GM04504 (cell line): ENCODE measurements around the gene S100A5.
"Not testable (repeated sequence)": the region's sequence is repeated elsewhere in the genome, so short reads cannot be mapped to it uniquely, and the experiment has no call there.

Source experiments
- DNase-seq: peaks from one replicate; pipeline ENCODE4 v3.0.0-alpha.2; 2012; ENCODE audit warnings: low read depth

Gene S100A5

DNA sequence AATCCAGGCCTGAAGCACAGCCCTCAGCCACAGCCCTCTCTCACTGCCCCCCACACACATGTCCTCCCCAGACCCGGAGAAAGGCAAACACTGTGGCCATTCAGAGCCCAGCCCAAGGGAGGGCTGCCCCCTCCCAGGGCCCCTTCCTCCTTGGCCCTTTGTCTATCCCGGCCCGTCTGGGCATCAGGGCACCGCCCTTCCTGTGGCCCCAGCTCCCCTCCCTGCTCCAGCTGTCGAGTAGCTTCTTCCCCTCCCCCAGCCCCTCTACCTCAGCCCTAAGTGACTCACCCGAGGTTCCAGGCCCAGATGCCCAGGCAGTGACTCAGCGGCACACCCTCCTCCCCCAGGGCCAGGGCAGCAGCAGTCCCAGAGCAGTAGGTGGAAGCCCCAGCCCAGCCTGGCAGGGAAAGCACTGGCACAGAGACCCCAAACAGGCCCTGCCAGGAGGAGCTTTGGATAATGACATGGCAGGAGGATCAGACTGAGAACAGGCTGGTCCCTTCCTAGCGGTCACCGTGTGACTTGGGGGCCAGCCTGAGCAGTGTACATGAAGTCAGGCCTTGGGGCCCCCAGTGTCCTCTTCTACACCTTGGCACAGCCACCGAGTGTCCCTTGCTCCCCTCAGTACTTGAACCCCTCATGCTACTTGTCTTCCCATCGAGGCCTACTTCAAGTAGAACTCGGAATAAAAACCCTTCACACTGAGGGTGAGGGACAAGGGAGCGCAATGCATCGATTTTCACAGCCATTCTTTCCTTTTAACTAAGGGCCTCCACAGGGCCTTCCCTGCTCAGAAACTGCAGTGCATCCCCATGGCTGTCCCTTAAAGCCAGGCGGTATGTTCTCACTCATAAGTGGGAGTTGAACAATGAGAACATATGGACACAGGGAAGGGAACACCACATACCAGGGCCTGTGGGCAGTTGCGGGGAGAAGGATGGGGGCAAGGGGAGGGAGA, 26.0 kb upstream of the S100A5 start:
- peak; percentile 98 for DNase-seq

DNA sequence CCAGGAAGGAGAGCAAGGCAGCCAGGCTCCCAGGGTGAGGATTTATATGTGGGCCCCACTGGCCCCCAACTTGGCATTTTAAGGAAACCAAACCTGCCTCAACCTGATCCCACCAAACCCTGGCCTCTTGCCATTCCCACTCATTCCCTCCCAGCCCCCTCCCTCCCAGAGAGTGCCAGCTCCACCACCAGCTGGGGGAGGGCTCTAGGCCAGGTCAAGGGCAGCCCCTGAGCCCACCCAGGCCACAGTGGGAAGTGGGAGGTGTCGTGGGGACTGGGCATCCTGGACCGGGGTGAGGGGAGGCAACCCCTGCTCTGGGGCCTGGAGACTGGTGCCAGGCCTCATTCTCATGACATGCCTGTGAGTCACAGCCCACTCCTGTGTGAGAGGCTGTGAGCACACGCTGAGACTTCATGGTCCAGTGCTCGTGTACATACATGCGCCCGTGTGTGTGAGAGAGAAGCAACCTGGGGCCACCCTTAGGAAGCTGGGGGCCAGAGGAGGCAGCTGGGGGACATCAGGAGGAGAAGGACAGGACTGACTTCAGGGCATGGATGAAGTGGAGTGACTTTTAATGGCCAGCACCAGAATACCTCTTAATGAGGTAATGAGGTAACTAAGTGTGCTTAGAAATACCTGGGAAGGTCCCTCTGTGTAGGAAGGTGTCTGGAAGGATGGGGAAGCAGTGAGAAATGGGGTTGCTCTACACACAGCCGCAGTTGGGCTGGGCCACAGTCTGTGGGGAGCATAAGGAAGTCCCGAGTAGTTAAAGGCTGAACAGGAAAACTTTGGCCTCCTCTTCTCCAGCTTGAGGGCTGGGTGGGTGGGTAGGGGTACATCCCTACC, 25.0 kb upstream of the S100A5 start, which contains the start of gene S100A2:
Gene S100A2 (minus strand): TSS at position 316 of the 846 bp plus-strand sequence. CDS start 1,967 bp downstream, outside the sequence.
- peak; percentile 88 for DNase-seq

DNA sequence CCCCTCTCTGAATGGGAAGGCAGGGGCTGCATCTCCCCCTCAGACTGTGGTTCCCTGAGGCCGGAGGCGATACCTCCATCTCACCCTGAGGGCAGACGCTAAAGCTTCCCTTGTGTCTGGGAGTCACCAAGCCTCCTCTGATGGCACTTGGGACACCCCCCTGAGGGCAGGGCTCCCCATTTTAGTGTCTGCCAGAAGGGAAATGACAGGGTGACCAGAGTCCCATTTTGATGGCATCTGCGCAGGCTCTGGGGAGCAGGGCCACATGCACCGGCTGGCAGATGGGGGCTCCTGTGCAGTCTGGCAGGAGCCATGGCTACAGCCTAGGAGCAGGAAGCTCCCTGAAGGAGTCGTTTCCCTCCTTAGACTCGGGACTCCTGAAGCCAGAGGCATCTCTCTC, 23.3 kb upstream of the S100A5 start:
- DNase-seq: no peak

DNA sequence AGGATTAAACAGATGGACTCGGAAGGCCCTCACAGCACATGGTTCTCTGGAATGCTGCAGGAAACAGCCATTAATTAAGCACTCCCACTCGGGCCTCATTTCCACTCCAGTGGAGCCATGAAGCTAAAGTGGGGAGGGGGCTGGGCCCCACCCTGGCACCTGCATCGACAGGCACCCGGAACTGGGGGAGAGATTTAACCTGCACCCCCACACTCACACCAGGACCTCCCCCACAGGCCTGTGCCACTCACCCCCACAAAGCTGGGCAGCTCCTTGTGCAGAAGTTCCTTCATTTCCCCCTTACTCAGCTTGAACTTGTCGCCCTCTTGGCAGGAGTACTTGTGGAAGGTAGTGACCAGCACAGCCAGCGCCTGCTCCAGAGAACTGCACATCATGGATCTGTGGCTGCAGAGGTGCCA, 22.8 kb upstream of the S100A5 start:
- no peak for DNase-seq

DNA sequence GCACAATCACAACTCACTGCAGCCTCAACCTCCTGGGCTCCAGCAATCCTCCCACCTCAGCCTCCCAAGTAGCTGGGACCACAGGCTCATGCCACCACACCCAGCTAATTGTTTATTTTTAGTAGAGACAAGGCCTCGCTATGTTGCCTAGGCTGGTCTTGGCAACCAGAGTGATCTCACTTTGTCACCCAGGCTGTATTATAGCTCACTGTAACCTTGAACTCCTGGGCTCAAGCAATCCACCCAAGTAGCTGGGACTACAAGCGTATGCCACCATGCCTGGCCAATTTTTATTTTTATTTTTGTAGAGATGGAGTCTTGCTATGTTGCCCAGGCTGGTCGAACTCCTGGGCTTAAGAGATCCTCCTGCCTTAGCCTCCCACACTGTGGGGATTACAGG, 21.3 kb upstream of the S100A5 start:
- not testable (repeated sequence) for DNase-seq

DNA sequence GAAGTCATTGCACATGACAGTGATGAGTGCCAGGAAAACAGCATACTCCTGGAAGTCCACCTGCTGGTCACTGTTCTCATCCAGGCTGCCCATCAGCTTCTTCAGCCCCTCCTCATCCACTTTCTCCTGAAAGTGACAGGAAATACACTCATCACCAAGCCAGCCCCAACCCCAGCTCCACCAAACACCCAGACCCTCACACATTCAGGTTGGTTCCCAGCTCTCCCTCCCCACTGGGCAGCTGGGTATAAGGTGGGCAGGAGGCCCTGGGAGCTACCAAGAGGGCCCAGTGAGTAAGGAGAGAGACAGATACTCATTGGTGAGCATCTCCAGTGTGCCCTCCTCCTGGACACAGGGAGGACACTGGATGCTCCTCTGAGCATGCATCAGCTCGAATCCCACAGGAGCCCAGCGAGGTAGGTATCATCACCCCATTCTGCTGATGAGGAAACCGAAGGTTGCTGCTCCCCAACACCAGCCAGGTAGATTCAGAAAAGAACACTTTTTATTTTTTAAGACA, 20.8 kb upstream of the S100A5 start:
- DNase-seq: no peak

DNA sequence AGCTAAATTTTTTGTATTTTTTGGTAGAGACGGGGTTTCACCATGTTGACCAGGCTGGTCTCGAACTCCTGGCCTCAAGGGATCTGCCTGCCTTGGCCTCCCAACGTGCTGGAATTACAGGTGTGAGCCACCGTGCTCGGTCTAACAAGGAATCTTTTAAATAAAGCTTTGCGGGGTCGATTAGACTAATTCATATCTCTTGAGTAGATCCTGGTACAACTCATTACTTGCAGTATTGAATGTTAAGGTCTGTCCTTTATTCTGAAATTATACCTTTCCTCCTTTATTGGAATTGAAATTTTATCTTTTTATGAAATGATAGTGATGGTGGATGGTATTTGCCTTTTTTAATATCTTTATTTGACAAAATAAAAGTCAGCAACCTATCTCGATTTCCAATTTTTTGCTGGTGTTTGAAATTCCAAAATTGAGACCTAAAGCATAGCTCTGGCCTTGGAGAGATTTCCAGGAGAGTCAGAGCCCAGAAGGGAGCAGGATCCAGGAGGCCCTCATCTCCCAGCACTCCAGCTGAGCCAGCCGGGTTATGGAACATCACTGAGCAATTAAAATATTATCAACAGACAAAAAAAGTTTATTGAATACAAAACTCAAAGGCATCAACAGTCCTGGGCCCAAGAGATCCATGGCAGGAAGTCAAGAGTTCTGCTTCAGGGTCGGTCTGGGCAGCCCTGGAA, 20.2 kb upstream of the S100A5 start:
- no peak for DNase-seq

DNA sequence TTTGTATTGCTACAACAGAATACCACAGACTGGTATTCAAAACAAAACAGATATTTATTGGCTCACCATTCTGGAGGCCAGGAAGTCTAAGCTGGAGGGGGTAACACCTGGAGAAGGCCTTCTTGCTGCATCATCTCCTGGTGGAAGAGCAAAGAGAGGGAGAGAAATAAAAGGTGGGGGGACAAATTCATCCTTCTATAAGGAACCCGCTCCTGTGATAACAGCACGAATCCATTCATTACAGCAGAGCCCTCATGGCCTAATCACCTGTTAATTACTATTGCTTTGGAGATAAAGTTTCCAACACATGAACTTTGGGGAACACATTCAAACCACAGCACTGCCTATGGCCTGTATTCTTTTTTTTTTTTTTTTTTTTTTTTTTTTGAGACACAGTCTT, 19.5 kb upstream of the S100A5 start:
- DNase-seq: no peak

DNA sequence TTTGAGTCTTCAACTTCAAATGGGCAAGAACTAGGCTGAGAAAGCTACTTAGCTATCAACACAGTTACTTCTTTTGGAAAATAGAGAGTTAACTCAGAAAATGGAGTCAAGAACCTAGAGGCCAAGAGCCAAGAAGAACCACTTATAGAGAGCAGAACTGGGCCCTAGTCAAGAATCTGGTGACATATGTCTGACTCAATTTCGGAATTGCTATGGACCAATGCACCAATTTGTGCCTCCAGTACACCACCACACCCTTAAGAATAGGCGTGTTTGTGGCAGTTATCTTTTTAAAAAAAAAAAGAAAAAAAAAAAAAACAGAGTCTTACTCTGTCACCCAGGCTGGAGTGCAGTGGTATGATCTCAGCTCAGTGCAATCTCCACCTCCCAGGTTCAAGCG, 17.1 kb upstream of the S100A5 start:
- no peak for DNase-seq

DNA sequence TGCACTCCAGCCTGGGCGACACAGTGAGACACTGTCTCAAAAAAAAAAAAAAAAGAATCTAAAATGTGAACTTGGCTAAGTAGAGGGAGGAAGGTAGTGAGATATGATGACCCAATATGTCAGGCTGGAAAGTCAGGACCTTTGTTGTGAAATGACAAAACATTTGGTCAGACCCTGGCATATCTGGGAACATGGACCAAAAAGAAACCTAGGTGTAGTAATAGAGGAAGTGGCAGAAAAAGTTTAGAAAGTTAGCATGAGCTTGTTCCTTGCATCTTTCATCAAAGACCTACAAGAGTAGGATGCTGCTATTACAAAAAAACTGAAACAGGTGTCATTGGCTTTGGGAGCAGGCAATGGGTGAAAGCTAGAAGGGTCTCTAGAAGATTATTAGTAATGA, 15.6 kb upstream of the S100A5 start:
- no peak for DNase-seq

DNA sequence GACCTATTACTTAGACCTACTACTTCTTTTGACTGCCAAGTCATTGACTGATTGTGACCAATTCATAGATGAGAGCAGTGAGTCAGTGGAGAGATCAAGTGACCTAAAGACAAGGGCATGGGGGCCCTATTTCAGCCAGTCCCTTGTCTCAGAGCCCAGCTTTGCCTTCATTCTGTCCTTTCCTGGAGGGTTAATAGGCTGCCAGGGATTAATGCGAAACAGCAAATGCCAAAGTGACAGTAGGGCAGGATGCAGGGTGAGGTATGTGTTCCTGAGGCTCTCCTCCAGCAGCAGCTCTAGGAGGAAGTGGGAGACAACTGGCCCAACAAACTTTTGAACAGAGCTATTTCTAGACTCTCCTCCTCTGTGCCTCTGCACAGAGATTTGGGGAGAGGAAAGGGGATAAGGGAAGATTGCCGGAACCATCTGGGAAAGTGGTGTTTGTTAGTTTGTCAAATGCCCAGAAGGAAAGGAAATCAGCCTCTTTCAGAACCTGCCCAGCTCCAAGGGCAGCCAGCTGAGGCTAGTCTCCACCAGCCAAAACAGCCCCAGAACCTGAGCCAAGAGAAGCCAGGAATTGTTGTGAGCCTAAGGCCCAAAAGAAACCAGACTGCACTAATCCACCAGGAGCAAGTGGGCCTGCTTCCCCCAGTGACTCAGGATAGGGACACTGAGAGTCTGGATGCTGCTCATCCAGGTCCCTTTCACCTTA, 13.3 kb upstream of the S100A5 start:
- no peak for DNase-seq

DNA sequence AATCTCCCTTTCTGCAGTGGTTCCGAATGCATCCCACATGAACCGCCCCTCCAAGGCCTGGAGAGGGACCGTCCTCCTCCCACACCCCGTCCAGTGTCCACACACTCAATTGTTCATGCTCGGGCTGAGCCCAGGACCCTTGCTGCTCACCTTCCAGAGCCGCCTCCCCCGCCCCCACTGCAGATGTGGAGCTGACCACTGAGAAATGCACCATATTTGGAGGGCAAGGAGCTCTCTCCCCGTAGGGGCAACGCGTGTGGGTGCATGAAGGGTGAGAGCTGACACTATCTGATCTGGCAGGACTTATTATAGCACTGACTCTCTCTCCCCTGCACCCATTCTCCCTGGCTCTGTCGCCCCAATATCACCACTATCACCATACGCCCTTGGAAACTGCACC, 12.4 kb upstream of the S100A5 start:
- DNase-seq: no peak

DNA sequence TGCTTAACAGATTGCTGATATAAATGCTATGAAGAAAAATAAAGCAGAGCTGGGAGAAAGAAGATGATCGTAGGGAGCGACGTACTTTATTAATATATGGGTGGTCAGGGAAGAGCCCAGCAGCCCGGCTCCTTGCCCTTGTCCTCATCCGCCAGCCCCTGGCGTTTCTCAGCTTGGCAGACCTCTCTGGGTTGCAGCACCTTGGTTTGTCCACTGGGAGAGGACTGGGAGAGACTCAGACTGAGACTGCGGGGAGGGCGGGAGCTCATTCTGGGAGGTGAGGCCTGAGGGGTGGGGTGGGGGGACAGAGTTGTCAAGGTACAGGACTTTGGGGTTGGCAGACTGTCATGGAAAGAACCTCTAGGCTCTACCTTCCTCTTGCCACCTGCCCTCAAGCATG, 11.6 kb upstream of the S100A5 start:
- no peak for DNase-seq

DNA sequence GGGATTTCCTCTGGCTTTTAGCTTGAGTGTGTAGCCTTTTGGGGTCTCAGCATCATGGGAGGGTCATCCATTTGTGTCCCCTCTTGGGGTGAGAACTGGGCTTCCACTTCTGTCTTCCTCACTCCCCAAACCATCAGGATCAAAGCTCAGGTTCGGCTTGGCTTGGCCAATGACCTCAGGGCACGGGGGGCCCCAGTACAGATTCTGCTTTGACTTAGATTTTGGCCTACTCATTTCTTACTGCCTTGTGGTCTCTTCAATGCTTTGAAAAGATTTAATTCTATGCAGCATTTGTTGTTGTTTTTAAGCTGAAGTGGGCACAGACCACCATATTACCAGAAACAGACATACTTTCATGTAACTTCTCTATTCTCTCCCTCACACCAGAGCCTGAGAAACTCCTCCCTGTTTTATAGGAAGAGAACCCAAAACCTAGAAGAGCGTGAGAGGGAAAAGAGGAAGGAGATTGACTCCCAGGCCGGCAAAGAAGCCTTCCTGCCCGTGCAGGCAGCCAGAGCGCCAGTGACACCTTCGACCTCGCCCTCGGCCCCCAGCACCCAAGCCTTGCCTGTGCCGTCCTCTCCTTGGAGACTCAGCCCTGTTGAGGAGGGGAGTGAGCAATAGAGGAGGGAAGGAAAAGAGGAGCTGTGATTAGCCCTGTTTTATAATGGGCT, 10.2 kb upstream of the S100A5 start:
- DNase-seq: no peak

DNA sequence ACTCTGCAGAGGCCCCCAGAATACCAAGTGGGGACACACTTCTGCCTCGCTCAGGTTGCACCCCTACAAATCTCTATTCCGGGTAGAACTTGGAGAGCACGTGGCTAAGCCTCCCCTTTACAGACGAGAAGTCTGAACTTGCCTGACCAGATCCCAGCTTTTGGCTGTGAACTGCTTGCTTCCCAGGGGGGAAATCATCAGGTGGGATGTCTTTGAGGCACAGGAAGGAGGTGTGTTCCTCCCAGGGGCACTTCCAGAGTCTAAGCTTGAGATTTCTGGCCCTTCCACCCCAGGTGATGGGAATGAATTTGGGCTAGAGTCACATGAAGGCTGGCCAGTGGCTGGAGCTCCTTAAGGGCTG, 9.6 kb upstream of the S100A5 start:
- DNase-seq: no peak

DNA sequence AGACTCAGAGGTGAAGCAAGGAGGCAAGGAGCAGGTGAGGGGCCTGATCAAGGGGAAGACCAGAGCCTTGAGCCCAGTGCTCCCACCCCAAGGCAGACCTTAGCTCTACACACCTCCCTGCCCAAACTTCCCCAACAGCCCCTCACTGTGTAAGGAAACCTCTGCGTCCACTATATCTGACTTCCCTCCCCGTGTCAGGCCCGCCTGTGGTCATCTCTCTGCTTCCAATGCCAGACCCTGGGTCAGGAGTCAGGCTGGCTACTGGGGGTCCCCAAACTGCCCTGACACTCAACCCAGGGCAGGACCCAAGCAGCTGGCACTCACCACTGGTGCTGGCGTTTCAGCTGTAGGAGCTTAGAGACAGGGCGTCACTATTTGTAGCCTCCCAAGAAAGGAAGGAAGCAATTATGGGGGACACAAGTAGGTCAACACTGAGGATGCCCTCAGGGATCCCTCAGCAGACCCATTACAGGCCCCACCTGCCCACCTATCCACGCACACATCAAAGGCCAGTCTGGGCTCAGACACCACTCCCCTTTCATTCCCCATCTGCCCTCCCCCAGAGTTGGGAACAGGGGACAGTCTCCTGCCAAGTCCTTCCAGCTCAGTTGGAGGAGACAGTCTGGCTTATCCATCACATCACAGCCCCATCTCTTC, 9.1 kb upstream of the S100A5 start:
- DNase-seq: no peak

DNA sequence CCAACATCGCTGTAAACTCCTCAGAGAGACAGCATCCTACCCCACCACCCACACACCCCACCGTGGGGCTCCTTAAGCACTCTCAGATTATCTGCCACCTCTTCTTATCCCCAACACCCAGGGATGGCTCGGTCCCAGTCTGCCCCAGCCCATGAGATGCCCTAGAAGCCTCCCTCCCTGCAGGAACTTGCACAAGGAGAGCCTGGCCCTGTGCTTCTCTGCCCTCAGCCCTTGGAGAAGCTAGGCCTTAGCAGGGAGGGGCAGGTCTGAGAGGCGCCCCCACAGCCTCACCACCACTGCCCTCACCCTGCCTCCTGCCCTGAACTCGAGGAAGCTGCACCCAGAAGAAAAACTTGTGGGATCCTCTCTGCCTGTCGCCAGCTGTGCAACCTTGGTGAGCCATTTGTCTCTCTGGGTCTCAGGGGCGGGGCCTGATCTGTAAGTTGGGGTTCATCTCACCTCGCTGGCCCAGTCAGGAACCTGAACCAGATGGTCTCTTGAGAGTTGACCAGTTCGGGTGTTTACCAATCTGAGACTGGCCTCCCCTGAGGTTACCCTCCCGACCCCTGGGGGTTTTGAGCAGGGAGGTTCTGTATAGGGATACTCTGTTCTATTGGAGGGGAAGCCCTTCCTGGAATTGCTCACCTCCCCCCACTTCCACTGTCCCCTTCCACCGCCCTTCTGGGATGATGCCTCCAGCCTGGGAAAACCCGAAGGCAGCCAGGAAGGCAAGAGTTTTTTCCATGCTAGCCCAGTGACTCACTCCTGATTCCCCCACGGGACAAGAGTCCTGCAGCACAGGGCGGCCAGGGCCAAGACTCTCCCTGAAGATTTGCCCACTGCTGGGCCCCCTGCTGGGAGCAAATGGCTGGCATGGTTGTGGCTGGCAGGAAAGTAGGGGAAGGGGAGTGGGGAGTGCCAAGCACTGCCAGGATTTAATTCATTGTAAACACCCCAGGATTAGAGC, 8.3 kb upstream of the S100A5 start, which contains the start of gene S100A3:
Gene S100A3 (minus strand): TSS at position 537 of the 967 bp plus-strand sequence. CDS start 773 bp downstream, outside the sequence.
- DNase-seq: peak; percentile 91

DNA sequence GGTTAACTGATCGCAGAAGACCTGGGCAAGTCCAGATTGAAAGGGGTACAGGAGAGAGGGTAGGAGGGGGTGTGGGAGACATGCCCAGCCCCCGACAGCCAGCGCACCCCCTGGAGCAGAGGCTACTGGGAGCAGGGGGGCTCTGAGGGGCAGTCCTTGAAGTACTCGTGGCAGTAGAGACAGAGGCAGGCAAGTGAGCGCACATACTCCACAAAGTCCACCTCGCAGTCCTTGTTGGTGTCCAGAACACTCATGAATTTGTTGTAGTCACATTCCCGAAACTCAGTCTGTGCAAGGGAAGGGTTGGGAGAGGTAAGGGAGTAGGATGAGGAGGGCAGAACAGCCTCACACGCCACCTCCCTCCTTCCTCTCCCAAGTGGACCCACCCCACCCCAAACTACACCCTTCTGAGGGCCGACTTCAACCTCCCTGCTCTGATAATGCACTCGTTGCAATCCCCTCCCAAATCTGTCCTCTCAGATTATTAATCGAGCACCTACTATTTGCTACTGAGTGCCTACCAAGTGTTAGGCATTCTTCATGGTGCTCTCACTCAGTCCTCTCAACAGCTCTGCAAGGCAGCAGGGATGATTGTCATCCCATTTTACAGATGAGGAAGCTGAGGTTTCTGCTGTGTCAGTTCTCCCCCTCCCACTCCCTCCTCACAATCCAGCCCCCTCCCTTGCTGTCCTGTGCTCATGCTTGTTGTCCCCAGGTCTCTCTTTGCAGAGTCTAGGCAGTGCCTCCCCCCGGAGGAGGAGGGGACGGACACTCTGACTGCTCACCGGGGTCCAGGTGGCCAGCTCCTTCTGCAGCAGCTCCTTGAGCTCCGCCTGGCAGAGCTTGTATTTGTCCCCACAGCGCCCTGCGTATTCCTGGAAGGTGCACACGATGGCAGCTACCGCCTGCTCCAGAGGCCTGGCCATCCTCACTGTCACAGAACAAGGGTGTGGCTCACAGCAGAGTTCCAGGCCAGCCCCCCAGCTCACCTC, 7.1 kb upstream of the S100A5 start:
- no peak for DNase-seq
